Putamen (tissue), 1 donor: ENCODE results near the gene ZNF674.
"Not testable (repeated sequence)": the region's sequence is repeated elsewhere in the genome, so short reads cannot be mapped to it uniquely, and the experiment has no call there.

ENCODE experiments used
- DNase-seq: peaks from one replicate; pipeline ENCODE4 v3.0.0-alpha.2; 2016; ENCODE audit warnings: low spot score

The ZNF674 gene

GRCh38 chrX:46463682-46464081 lies 81.5 kb downstream of the ZNF674 start:
- no peak for DNase-seq

DNA sequence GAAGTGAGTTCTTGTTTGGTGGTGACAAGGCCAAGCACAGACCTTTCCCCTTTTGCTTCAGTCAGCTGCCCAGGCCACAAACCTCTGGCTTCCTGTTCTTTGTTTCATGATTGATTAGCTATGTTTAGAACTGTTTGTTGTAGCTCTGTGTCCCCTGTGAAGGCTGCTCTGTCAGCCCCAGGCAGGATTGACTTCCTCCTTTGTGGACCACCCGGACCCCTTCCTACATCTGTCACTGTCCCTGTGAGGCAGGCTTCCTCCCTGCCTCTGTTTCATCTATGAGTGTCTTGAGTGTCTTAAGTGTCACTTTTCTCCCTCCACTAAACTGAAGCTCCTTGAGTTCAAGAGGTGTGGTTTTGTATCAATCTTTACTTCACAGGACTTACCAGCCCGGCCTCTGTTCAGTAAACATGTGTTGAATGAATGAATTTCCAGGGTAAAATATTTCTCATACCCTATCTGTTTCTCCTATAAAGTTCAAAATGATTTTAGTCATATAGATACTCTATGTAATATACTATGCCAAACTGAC lies 83.5 kb downstream of the ZNF674 start:
- no peak for DNase-seq

DNA sequence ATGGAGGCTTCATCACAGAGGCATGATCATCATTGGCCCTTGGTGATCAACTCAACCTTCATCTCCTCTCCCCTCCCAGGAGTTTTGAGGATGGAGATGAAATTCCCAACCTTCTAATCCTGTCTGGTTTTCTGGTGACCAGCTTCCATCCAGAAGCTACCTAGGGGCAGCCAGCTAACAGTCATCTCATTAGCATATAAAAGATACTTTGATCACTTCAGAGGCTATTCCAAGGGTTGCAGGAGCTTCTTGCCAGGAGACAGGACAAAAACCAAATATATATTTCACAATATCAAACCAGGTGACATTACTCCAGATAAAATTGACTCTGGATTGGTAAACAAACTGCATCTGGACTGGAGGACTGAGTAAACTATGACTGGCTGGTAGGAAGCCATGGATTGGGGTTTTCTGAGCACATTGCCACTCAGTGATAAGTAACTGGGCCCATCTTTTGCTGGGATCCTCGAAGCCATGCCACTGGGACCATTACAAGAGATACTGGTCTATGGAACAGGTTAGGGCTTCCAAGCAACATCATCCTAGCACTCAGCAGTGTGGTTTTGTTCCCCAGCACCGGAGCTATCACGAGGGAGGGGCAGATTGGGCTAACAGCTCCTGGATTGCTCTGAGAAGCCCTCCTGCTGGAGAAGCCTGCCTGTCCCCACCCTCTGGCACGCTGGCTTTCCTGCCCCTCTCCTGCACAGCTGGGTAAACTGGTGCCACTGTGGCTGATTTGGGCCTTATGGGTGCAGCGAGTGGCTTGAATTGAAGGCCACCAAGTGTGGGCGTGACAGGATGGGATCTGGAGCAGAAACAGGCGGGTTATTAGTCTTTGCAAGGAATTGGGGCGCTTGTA lies 84.2 kb downstream of the ZNF674 start:
- not testable (repeated sequence) for DNase-seq

DNA sequence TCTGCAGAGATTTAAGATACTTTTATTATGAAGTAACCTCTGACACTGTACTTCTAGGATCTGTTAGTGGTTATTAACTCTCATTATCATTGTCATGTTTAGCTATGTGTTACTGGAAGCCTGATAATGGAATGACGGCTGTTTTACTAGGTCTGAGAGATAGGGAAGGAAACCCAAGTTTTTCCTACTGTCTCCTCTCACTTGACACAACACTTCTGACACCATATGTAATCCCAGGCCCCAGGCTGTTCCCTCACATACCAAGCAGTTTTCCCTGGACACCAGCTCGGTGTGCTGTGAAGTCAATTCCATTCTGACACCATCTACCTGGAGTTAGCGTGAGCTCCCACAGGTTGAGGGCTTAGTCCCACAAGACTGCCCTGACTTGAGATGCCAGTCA lies 85.6 kb downstream of the ZNF674 start:
- DNase-seq = no peak

DNA sequence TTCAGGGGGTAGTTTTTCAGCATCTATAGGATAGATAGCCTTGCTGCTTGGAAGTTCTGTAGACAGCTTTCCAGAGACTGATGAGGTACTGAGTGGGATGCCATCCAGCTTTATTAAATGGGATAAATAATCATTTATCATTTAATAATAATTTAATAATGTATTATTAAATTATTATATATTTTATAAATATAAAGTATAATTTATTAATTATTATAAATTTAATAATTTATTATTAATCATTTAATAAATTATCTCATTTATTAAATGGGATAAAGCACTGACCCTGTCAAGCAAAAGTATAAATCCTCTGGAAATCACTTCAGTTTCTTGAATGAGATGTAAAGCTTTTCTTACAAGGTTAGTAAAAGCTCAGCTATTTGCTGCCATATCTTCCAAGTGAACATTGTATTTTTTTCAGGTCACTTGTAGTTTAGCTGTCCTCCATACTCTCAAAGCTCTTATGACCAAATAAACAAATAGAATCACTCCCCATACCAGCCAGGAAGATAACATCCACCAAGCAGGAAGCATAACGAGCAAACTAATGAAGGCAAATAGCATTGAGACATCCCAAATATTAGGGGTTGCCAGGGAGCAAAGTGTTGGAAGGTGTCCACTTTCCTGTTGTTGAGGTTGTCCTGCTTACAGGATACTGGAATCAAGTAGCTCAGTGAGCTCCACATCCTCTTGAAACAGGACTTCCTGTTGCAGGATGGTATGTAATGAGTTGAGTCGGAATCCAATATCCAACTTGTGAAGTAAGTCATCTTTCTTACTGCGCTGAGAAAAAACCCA lies 88.9 kb downstream of the ZNF674 start:
- DNase-seq = no peak
